ENCODE results near the gene SLX4IP. TPM values are rescaled to one million over a fixed set of nuclear protein-coding genes. Genes with fewer than 3 reads are reported as not detected.

The SLX4IP gene
- total RNA-seq, 6 experiments from 2014 or later: 4.1 to 4.8 (median 4.5) TPM

GRCh38 chr20:10636326-10636818, 201.3 kb downstream of the SLX4IP start:
- Mint-ChIP-seq H3K9me3 (no peaks in the 10 kb centered on the region), H3K4me1 (ENCODE audit: low read depth) (peaks cover 42% of the 10 kb centered on the region), H3K27me3 (ENCODE audit: insufficient read depth) (no peaks in the 10 kb centered on the region), H3K4me3 (no peak overlapping the region), H3K27ac (no peak overlapping the region), H3K36me3 (ENCODE audit: low read depth) (peaks cover 22% of the 10 kb centered on the region)
- TF ChIP-seq CTCF (IDR thresholded peaks at IDR 0.05): no peak
- no peak for DNase-seq

DNA sequence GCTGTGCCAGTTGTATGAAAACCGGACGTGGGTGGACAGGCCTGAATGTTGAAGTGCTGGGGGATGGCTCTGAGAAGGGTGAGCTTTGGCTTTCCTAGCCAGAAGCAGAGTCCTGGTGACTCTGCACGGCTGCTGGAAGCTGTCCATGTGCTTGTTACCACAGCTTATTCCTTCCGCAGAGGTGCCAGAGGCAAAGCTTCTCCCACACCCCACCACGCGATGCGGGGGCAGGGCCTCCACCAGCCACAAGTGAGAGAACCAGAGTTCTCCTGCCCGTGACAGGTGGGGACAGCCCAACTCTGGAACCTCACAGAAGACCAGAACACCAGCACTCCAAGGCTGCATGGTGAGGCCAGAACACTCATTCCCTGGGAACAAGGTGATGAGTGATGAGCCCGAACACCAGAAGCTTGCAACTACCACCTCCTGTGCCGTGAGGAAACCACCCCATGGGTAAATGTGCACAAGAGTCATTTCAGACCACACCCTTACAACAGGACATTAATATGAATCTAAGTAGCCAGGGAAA, 202.0 kb downstream of the SLX4IP start:
- H3K4me3 Mint-ChIP-seq: no peak overlapping the region
- no peak for DNase-seq
- peaks cover 30% of the 10 kb centered on the region for H3K36me3 Mint-ChIP-seq (ENCODE audit: low read depth)
- H3K9me3 Mint-ChIP-seq: no peaks in the 10 kb centered on the region
- no peaks in the 10 kb centered on the region for H3K27me3 Mint-ChIP-seq (ENCODE audit: insufficient read depth)
- H3K4me1 Mint-ChIP-seq (ENCODE audit: low read depth): peaks cover 42% of the 10 kb centered on the region
- H3K27ac Mint-ChIP-seq: no peak overlapping the region
- TF ChIP-seq CTCF (IDR thresholded peaks at IDR 0.05): no peak

DNA sequence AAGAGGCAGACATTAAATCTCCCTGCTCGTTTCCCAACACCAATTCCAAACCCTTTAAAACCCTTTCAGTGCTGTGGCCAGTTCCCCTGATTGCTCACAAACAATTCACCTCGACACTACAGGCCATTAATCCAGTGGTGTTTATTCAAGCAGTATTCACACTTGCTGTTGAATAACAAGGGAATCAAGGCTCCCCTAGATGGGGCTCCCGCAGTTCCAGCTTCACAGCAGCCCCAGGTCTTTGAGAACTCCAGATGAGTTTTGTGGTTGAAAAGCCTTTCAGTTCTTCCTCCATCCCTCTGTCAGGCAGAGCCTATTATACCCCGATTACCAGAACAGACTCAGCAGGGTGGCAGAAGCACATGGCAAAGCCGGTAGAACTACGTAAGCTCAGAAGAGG, 202.5 kb downstream of the SLX4IP start:
- no peak overlapping the region for H3K27ac Mint-ChIP-seq
- peaks cover 34% of the 10 kb centered on the region for H3K36me3 Mint-ChIP-seq (ENCODE audit: low read depth)
- H3K27me3 Mint-ChIP-seq (ENCODE audit: insufficient read depth): no peaks in the 10 kb centered on the region
- no peak for TF ChIP-seq CTCF (IDR thresholded peaks at IDR 0.05)
- no peaks in the 10 kb centered on the region for H3K9me3 Mint-ChIP-seq
- no peak overlapping the region for H3K4me3 Mint-ChIP-seq
- no peak for DNase-seq
- peaks cover 37% of the 10 kb centered on the region for H3K4me1 Mint-ChIP-seq (ENCODE audit: low read depth)

GRCh38 chr20:10639077-10639736, 204.1 kb downstream of the SLX4IP start:
- no peak for DNase-seq
- Mint-ChIP-seq H3K9me3 (no peaks in the 10 kb centered on the region), H3K4me1 (ENCODE audit: low read depth) (peaks cover 26% of the 10 kb centered on the region), H3K4me3 (no peak overlapping the region), H3K27ac (no peak overlapping the region), H3K36me3 (ENCODE audit: low read depth) (peaks cover 34% of the 10 kb centered on the region), H3K27me3 (ENCODE audit: insufficient read depth) (no peaks in the 10 kb centered on the region)
- TF ChIP-seq CTCF (IDR thresholded peaks at IDR 0.05): no peak

- DNase-seq: no peak
Observed at GRCh38 chr20:10639737-10640556, 204.8 kb downstream of the SLX4IP start.

More at GRCh38 chr20:10639737-10640556, 204.8 kb downstream of the SLX4IP start:
- Mint-ChIP-seq H3K36me3 (ENCODE audit: low read depth) (peaks cover 34% of the 10 kb centered on the region), H3K27ac (no peak overlapping the region), H3K27me3 (ENCODE audit: insufficient read depth) (no peaks in the 10 kb centered on the region; the same call in 1 of the 2 replicates), H3K9me3 (no peaks in the 10 kb centered on the region), H3K4me1 (ENCODE audit: low read depth) (peaks cover 19% of the 10 kb centered on the region), H3K4me3 (no peak overlapping the region)
- no peak for TF ChIP-seq CTCF (IDR thresholded peaks at IDR 0.05)

Data from HFFc6 (cell line).